ACHN (cell line): ENCODE data around the gene AHCYL2.
"Not testable (repeated sequence)": the region's sequence is repeated elsewhere in the genome, so short reads cannot be mapped to it uniquely, and the experiment has no call there.

Experiments
- DNase-seq: peaks from one replicate; pipeline ENCODE4 v3.0.0-alpha.2; 2015
- in situ Hi-C: cut with HindIII; loops from 2 replicates; pipeline ENCODE4 v1.10.0; 2017; ENCODE audit warnings: low sequenced_read_pairs, low pct_ligation_motif_present, low pct_unique_long_range_greater_than_20kb

Gene AHCYL2

GRCh38 chr7:129367349-129367699 lies 142.5 kb downstream of the AHCYL2 start:
- no peak for DNase-seq
- in situ Hi-C loops: no loop called here

GRCh38 chr7:129367700-129368388 lies 143.0 kb downstream of the AHCYL2 start:
- peak; percentile 76 for DNase-seq

GRCh38 chr7:129368389-129368986 lies 143.7 kb downstream of the AHCYL2 start:
- in situ Hi-C loops: no loop called here

More at GRCh38 chr7:129367700-129368388, 143.0 kb downstream of the AHCYL2 start:
- in situ Hi-C loops: no loop called here

DNA sequence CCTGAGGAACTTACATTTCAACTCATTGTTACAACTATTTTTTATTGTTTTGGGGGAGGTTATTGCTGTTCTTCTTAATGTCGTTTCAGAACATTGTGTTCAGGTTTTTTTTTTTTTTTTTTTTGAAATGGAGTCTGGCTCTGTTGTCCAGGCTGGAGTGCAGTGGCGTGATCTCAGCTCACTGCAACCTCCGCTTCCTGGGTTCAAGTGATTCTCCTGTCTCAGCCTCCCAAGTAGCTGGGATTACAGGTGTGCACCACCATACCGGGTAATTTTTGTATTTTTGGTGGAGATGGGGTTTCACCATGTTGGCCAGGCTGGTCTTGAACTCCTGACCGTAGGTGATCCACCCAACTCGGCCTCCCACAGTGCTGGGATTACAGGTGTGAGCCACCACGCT lies 144.6 kb downstream of the AHCYL2 start:
- DNase-seq, in situ Hi-C loops: not testable (repeated sequence)

More at GRCh38 chr7:129368389-129368986, 143.7 kb downstream of the AHCYL2 start:
- no peak for DNase-seq

DNA sequence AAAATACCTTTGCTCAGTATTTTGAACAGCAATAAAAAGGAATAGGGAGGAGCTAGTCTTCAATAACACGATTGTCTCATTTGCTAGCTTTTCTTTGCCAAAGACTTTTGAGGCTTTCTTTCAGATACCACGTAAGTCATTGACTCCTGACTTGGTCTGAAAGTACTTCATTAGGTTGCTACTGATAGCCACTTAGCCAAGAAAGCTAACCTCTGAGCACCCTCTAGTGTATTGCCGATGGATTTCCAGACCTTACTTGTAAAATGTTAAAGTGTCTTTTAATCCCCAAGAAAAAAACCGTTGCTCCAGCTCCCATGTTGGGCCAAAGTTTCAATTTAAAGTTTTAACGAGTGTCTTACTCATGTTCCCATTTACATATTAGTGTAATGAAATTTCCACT lies 146.0 kb downstream of the AHCYL2 start:
- DNase-seq: no peak
- in situ Hi-C loops: no loop called here

- DNase-seq: no peak
- in situ Hi-C loops: no loop called here
Measured at GRCh38 chr7:129371487-129371886, 146.7 kb downstream of the AHCYL2 start.

DNA sequence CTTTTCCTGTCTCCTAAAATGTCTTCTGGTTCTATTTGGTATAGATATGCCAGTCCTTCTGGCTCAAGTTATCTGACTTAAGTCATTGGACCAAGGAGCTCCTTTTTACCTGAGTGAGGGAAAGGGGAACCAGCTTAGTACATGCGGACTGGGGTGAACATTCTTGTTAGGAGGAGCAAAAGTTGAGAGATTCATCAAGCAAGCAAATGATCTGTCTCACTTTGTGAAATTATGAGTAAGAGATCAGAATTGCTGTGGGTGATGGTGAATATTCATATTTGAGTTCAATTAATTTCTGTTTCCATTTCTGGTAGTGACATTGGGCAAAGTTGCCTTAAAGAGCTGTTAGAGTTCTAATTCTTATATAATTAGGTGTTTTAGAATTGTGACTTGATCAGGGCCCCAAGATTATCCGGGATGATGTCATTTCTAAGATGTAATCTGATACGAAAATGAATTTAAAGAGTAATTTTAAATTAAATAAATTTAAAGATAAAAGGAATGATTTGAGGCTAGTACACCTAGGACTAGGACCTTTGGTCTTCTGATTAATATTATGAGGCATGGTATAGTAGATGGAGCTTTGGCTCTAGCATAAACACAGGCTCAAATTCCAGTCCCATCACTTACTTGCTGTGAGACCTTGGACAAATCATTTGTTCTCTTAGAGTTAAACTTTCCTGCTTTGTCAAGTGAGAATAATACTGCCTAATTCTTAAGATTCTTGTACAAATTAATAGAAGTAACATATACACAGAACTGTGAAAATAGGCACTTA lies 149.0 kb downstream of the AHCYL2 start:
- in situ Hi-C loops: no loop called here
- DNase-seq: no peak

DNA sequence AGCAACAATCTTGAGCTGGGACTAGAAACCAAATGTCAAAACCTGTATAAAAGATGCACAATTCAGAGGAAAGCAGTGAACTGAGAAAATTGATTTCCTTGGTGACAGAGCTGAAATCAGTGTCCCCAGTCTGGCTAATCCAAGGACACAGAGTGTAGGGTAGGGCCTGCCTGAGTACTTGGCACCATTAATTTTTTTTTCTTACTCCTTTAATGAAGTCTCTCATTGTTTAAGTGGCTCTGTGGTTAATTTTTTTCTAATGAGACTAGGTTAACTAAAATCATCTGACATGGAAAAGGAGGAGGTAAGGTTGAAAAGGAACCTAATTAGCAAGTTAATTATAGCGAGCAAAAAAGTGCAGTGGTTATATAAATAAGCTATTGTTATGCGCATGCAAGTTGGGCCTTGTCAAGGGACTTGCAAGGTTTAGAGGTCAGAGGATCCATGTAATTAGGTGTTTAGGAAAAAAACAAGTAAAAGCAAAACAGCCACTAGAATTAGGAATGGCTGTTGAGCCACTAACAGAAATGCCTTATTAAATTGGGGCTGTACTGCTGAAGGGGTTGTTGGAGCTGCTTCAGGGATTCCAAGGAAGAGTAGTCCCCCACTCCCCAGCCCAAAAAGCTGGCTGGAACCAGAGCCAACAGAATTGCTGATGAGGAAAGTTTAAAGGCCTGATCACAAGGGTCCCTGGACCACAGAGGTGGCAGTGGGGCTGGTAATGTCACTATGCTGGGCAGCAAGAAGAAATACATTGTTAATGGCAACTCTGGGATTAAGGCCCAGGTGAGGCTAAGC lies 150.5 kb downstream of the AHCYL2 start:
- DNase-seq: no peak
- in situ Hi-C loops: no loop called here

- peak; percentile 64 for DNase-seq
- in situ Hi-C loops: no loop called here
Measured at GRCh38 chr7:129376076-129376777, 151.4 kb downstream of the AHCYL2 start.

DNA sequence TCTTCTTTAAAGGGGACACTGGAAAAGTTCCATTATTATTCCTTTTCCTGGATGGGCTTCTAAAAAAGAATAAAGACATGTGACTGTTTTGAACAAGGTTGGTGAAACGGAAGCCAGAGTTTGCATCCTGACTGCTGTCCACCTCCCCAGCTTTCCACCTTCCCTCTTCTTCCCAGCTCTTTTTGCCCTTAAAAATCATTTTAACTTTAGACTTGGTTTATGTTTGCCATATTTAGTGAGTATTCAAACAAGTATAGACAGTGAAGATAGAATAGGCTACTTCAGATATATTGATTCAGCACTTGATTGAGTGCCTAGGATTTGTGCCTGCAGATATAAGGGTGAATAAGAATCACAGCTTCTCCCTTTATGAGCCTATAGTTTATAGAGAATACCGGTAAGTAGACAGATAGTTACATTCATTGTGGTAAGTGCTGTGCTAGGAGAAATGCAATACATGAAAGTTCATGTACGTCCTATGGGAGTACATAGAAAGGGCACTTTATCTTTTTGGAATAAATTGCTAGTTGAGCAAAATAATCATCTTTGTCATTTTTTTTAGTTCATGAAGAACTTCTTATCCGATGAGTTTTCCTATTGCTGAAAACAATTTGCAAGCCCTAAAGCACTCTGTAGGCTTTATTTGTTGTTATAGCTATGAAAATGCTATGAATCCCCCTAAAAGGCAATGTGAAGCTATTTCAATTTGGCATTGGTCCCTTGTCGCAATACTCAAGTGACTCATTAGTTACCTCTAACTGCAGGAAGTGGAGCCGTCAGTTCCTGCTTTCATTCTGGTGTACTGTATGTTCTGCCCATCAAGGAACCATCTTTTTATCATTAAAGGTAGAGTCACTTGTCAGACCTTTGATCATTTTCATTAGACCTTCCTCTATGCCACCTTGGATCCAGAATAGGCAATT lies 152.2 kb downstream of the AHCYL2 start:
- in situ Hi-C loops: no loop called here
- no peak for DNase-seq

DNA sequence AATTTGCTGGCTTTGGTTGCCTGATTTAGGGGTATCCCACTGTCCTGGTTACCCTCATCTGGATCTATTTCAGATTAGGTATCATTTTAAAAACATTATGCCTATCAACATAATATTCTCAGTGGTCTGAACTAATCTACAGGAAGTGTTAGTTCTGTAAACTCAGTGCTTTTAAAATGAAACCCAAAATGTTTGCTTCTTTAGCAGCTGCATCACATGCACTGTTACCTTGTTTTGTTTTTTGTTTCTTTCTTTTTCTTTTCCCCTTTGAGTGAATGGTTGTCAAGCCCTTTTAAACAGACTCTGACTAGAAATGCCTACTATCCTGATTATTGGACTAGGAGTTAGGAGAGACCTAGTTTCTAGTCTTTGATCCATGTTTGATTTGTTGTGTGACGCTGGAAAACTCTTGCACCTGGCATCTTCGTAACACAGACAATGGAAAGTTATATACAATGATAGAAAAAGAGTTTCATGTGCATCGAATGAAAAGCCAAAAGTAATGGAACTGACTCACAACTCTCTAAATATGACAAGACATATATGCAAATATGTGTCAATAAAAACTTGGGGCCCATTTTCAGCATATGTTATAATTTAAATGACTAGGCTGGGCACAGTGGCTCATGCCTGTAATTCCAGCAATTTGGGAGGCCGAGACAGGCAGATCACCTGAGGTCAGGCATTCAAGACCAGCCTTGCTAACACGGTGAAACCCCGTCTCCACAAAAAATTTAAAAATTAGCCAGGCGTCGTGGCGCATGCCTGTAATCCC lies 157.1 kb downstream of the AHCYL2 start:
- in situ Hi-C loops: no loop called here
- no peak for DNase-seq

GRCh38 chr7:129383542-129384132 lies 158.8 kb downstream of the AHCYL2 start:
- in situ Hi-C loops: no loop called here
- no peak for DNase-seq

- in situ Hi-C loops: no loop called here
- DNase-seq: no peak
Measured at GRCh38 chr7:129385116-129385515, 160.3 kb downstream of the AHCYL2 start.

DNA sequence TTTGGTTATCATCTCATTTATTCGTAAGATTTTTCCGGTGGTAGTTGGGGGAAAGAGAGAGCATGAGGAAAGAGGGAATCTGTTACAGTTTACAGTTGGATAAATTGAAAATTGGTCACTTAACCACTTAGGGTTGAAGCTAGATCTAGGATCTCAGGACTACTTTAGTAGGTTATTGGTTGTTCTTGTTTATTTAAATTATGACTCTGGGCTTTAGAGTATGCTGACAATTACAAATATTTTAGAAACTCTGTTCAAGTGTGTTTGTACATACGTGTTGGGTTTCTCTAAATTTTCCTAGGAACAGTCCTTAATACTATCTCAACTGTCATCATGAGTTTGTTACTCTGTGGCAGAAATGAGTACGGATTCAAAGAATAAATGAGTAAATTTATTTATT lies 160.8 kb downstream of the AHCYL2 start:
- in situ Hi-C loops: no loop called here
- no peak for DNase-seq

DNA sequence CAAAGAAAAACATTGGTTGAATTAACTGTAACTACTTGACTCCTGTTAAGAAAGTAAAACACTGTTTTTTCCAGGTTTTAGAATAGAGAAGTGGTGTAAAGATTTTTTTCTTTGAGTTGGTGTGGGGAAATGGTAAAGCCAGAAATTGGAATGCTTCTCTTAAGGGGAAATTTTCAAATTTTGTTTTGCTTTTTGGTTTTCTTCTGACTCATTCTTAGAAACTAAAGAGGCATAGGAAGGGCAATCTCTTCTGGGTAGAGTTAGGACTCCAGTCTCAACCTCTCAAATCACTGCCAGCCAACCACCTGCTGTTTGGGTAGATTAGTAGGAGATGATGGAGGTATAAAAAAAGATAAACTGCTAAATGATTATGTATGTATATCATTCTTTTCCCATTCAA lies 161.7 kb downstream of the AHCYL2 start:
- in situ Hi-C loops: no loop called here

GRCh38 chr7:129387537-129387936 lies 162.7 kb downstream of the AHCYL2 start:
- in situ Hi-C loops: no loop called here
- DNase-seq: no peak

More for the DNA sequence above, 161.7 kb downstream of the AHCYL2 start:
- no peak for DNase-seq
